Ovary (tissue), 3 donors: ENCODE measurements around the gene ZC2HC1C.

Source experiments
- CTCF ChIP-seq, 3 donors: fragments of 450-650 bp in 2 of 3; fragments of 200-600 bp in 1 of 3; IDR thresholded peaks; one replicate each; pipeline versions ENCODE4 v1.5.1 to v1.8.0; 2016 to 2022; ENCODE audit warnings: antibody characterized with exemption in 3 of 3, mild to moderate bottlenecking in 1 of 3
- POLR2A ChIP-seq: fragments of 450-650 bp; IDR thresholded peaks from one replicate; pipeline ENCODE4 v1.6.1; 2017; ENCODE audit warnings: antibody characterized with exemption, mild to moderate bottlenecking, moderate library complexity
- donor health status: DM: no; HTN: no; CAD: no.

GRCh38 chr14:75040507-75040906, 28.9 kb upstream of the ZC2HC1C start:
- TF ChIP-seq CTCF (IDR thresholded peaks at IDR 0.05) (no peak), POLR2A (no peak)
